ENCODE results near the gene RGPD6. TPM values are rescaled to one million over a fixed set of nuclear protein-coding genes. Genes with fewer than 3 reads are reported as not detected.
"Not testable (repeated sequence)": the region's sequence is repeated elsewhere in the genome, so short reads cannot be mapped to it uniquely, and the experiment has no call there.

RGPD6 gene
- total RNA-seq, 1 donor from 2014 or later: 11.5 TPM

- H3K27me3 Mint-ChIP-seq (ENCODE audit: unreplicated experiment); H3K4me3 Mint-ChIP-seq (ENCODE audit: unreplicated experiment); H3K9me3 Mint-ChIP-seq (ENCODE audit: unreplicated experiment); H3K27ac Mint-ChIP-seq (ENCODE audit: unreplicated experiment); H3K36me3 Mint-ChIP-seq (ENCODE audit: unreplicated experiment); H3K4me1 Mint-ChIP-seq (ENCODE audit: low read depth, unreplicated experiment); DNase-seq: not testable (repeated sequence)
These were observed 11.5 kb upstream of the RGPD6 start for GRCh38 chr2:110588520-110588919.

GRCh38 chr2:110579216-110579965, 2.4 kb upstream of the RGPD6 start:
- not testable (repeated sequence) for H3K36me3 Mint-ChIP-seq (ENCODE audit: unreplicated experiment); H3K9me3 Mint-ChIP-seq (ENCODE audit: unreplicated experiment); H3K4me3 Mint-ChIP-seq (ENCODE audit: unreplicated experiment); H3K27ac Mint-ChIP-seq (ENCODE audit: unreplicated experiment); DNase-seq; H3K4me1 Mint-ChIP-seq (ENCODE audit: low read depth, unreplicated experiment); H3K27me3 Mint-ChIP-seq (ENCODE audit: unreplicated experiment)

DNA sequence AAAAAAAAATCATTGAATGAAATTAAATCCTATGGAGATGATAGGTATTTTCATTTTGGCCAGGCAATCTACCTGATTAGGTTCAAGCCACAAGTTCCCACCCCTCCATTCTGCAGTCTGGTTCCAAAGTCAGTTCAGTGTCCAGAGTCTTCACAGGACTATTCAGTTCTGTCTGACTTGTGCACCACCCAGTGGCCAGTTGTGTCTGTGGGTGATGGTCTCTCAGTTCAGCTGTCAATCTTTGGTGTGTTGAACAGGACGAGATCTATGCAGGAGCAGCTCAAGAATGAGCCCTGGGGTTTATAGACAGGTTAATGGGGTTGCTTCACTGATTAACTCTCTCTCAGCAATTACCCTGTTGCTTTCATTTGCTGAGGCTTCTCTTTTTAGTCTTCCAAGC, 1.4 kb upstream of the RGPD6 start:
- not testable (repeated sequence) for H3K36me3 Mint-ChIP-seq (ENCODE audit: unreplicated experiment); H3K4me3 Mint-ChIP-seq (ENCODE audit: unreplicated experiment); H3K9me3 Mint-ChIP-seq (ENCODE audit: unreplicated experiment); DNase-seq; H3K27me3 Mint-ChIP-seq (ENCODE audit: unreplicated experiment); H3K4me1 Mint-ChIP-seq (ENCODE audit: low read depth, unreplicated experiment); H3K27ac Mint-ChIP-seq (ENCODE audit: unreplicated experiment)

DNA sequence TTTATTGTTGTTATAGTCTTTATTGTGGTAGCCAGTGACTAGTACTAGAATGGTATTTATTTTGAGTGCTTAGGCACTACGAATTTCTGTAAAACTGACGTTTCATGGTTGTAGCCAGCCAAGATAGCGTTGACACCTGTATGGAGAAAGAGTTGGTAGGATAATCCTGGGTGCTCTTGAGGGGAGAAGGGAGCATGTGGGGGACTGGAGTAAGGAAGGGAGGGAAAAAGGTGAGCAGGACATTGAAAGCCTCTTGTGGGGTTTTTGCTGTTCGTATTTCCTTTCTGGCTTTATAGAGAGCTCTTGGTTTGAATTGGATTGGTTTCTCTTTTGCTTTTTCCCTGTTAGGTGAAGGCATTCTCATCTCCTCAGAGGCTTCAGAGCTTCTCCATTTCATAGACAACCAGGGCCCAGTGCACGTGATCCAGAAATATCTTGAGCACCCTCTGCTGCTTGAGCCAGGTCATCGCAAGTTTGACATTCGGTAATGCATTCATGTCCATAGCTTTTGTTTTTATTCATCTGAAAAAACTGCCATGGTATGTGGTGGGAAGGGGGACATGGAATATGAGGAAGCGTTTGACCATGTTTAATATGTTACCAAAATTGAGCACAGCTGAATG, 77.2 kb downstream of the RGPD6 start:
- not testable (repeated sequence) for H3K9me3 Mint-ChIP-seq (ENCODE audit: unreplicated experiment); H3K27ac Mint-ChIP-seq (ENCODE audit: unreplicated experiment); H3K27me3 Mint-ChIP-seq (ENCODE audit: unreplicated experiment); H3K36me3 Mint-ChIP-seq (ENCODE audit: unreplicated experiment); DNase-seq; H3K4me1 Mint-ChIP-seq (ENCODE audit: low read depth, unreplicated experiment); H3K4me3 Mint-ChIP-seq (ENCODE audit: unreplicated experiment)

GRCh38 chr2:110496027-110496426, 81.0 kb downstream of the RGPD6 start:
- not testable (repeated sequence) for DNase-seq; H3K9me3 Mint-ChIP-seq (ENCODE audit: unreplicated experiment); H3K4me1 Mint-ChIP-seq (ENCODE audit: low read depth, unreplicated experiment); H3K27me3 Mint-ChIP-seq (ENCODE audit: unreplicated experiment); H3K27ac Mint-ChIP-seq (ENCODE audit: unreplicated experiment); H3K36me3 Mint-ChIP-seq (ENCODE audit: unreplicated experiment); H3K4me3 Mint-ChIP-seq (ENCODE audit: unreplicated experiment)

GRCh38 chr2:110494488-110494887, 82.5 kb downstream of the RGPD6 start:
- not testable (repeated sequence) for H3K36me3 Mint-ChIP-seq (ENCODE audit: unreplicated experiment)

DNA sequence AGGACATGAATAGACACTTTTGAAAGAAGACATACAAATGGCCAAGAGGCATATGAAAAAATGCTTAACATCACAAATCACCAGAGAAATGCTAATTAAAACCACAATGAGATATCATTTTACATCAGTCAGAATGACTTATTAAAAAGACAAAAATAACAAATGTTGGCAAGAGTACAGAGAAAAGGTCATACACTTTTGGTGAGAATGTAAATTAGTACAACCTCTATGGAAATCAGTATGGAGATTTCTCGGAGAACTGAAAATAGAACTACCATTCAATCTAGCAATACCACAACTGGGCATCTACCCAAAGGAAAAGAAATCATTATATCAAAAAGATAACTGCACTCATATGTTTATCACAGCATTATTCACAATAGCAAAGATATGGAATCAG, 88.0 kb downstream of the RGPD6 start:
- H3K4me1 Mint-ChIP-seq (ENCODE audit: low read depth, unreplicated experiment); DNase-seq; H3K27me3 Mint-ChIP-seq (ENCODE audit: unreplicated experiment); H3K9me3 Mint-ChIP-seq (ENCODE audit: unreplicated experiment); H3K36me3 Mint-ChIP-seq (ENCODE audit: unreplicated experiment); H3K4me3 Mint-ChIP-seq (ENCODE audit: unreplicated experiment); H3K27ac Mint-ChIP-seq (ENCODE audit: unreplicated experiment): not testable (repeated sequence)

More at GRCh38 chr2:110494488-110494887, 82.5 kb downstream of the RGPD6 start:
- H3K9me3 Mint-ChIP-seq (ENCODE audit: unreplicated experiment); DNase-seq; H3K27ac Mint-ChIP-seq (ENCODE audit: unreplicated experiment); H3K4me1 Mint-ChIP-seq (ENCODE audit: low read depth, unreplicated experiment); H3K4me3 Mint-ChIP-seq (ENCODE audit: unreplicated experiment); H3K27me3 Mint-ChIP-seq (ENCODE audit: unreplicated experiment): not testable (repeated sequence)

GRCh38 chr2:110482697-110483096, 94.3 kb downstream of the RGPD6 start:
- DNase-seq; H3K27me3 Mint-ChIP-seq (ENCODE audit: unreplicated experiment); H3K4me1 Mint-ChIP-seq (ENCODE audit: low read depth, unreplicated experiment); H3K27ac Mint-ChIP-seq (ENCODE audit: unreplicated experiment); H3K4me3 Mint-ChIP-seq (ENCODE audit: unreplicated experiment); H3K9me3 Mint-ChIP-seq (ENCODE audit: unreplicated experiment); H3K36me3 Mint-ChIP-seq (ENCODE audit: unreplicated experiment): not testable (repeated sequence)

- not testable (repeated sequence) for H3K9me3 Mint-ChIP-seq (ENCODE audit: unreplicated experiment); H3K27me3 Mint-ChIP-seq (ENCODE audit: unreplicated experiment); H3K4me1 Mint-ChIP-seq (ENCODE audit: low read depth, unreplicated experiment); H3K27ac Mint-ChIP-seq (ENCODE audit: unreplicated experiment); DNase-seq; H3K4me3 Mint-ChIP-seq (ENCODE audit: unreplicated experiment); H3K36me3 Mint-ChIP-seq (ENCODE audit: unreplicated experiment)
These were observed 95.8 kb downstream of the RGPD6 start for GRCh38 chr2:110481200-110481599.

GRCh38 chr2:110480084-110480483, 96.9 kb downstream of the RGPD6 start:
- not testable (repeated sequence) for H3K9me3 Mint-ChIP-seq (ENCODE audit: unreplicated experiment); H3K27ac Mint-ChIP-seq (ENCODE audit: unreplicated experiment); H3K36me3 Mint-ChIP-seq (ENCODE audit: unreplicated experiment)

GRCh38 chr2:110477370-110477769, 99.7 kb downstream of the RGPD6 start:
- H3K4me1 Mint-ChIP-seq (ENCODE audit: low read depth, unreplicated experiment); H3K9me3 Mint-ChIP-seq (ENCODE audit: unreplicated experiment); H3K4me3 Mint-ChIP-seq (ENCODE audit: unreplicated experiment); DNase-seq; H3K36me3 Mint-ChIP-seq (ENCODE audit: unreplicated experiment); H3K27ac Mint-ChIP-seq (ENCODE audit: unreplicated experiment); H3K27me3 Mint-ChIP-seq (ENCODE audit: unreplicated experiment): not testable (repeated sequence)

More at GRCh38 chr2:110480084-110480483, 96.9 kb downstream of the RGPD6 start:
- not testable (repeated sequence) for H3K4me3 Mint-ChIP-seq (ENCODE audit: unreplicated experiment); H3K27me3 Mint-ChIP-seq (ENCODE audit: unreplicated experiment); DNase-seq; H3K4me1 Mint-ChIP-seq (ENCODE audit: low read depth, unreplicated experiment)

GRCh38 chr2:110476952-110477351, 100.1 kb downstream of the RGPD6 start:
- not testable (repeated sequence) for H3K4me1 Mint-ChIP-seq (ENCODE audit: low read depth, unreplicated experiment); H3K9me3 Mint-ChIP-seq (ENCODE audit: unreplicated experiment); H3K27ac Mint-ChIP-seq (ENCODE audit: unreplicated experiment); H3K36me3 Mint-ChIP-seq (ENCODE audit: unreplicated experiment); DNase-seq; H3K4me3 Mint-ChIP-seq (ENCODE audit: unreplicated experiment); H3K27me3 Mint-ChIP-seq (ENCODE audit: unreplicated experiment)

All from glutamatergic neuron (in vitro differentiated cells).